HepG2 (cell line): Measurements from ENCODE around the gene CYB561. TPM values are rescaled to one million over a fixed set of nuclear protein-coding genes. Genes with fewer than 3 reads are reported as not detected.

Experiments used
- ARHGAP35 ChIP-seq: sonication (generic); formaldehyde crosslinking; IDR thresholded peaks from 2 replicates; pipeline ENCODE4 v1.9.0; 2022; ENCODE audit warnings: mild to moderate bottlenecking, inconsistent platforms, moderate library complexity, missing genetic modification reagents, borderline replicate concordance
- IRX3 ChIP-seq: sonication (generic); formaldehyde crosslinking; IDR thresholded peaks from 2 replicates; pipeline ENCODE4 v1.8.1; 2023; ENCODE audit warnings: mild to moderate bottlenecking, low read depth, missing genetic modification reagents, borderline replicate concordance
- JARID2 ChIP-seq: sonication (generic); formaldehyde crosslinking; IDR thresholded peaks from 2 replicates; pipeline ENCODE4 v1.8.1; 2023; ENCODE audit warnings: missing genetic modification reagents, inconsistent platforms; ENCODE audit not compliant: insufficient replicate concordance
- KLF13 ChIP-seq: sonication (generic); formaldehyde crosslinking; IDR thresholded peaks from 2 replicates; pipeline ENCODE4 v1.4.0; 2020; ENCODE audit warnings: mild to moderate bottlenecking, missing genetic modification reagents
- NFE2L2 ChIP-seq: fragments of 150-350 bp; IDR thresholded peaks from 2 replicates; pipeline ENCODE4 v1.6.1; 2014; ENCODE audit warnings: low read length
- NR2F1 ChIP-seq, 2 experiments: fragments of 450-650 bp in 1 of 2; formaldehyde crosslinking in 1 of 2; IDR thresholded peaks; 2 replicates each; pipeline versions ENCODE4 v1.5.0 to v1.6.1; 2016 to 2020; ENCODE audit warnings: mild to moderate bottlenecking in 1 of 2, missing compliant biosample characterization in 1 of 2, missing genetic modification reagents in 1 of 2, moderate library complexity in 1 of 2
- REL ChIP-seq: sonication (generic); formaldehyde crosslinking; conservative IDR thresholded peaks from 2 replicates; pipeline ENCODE4 v1.8.0; 2022; ENCODE audit warnings: mild to moderate bottlenecking, missing genetic modification reagents, moderate library complexity
- REXO4 ChIP-seq: sonication (generic); formaldehyde crosslinking; IDR thresholded peaks from 2 replicates; pipeline ENCODE4 v1.8.0; 2022; ENCODE audit warnings: missing genetic modification reagents, mild to moderate bottlenecking, borderline replicate concordance
- SAP130 ChIP-seq: IDR thresholded peaks from 2 replicates; pipeline ENCODE4 v1.6.1; 2016; ENCODE audit warnings: low read depth
- SP140L ChIP-seq: sonication (generic); formaldehyde crosslinking; IDR thresholded peaks from 2 replicates; pipeline ENCODE4 v1.4.0; 2020; ENCODE audit warnings: missing genetic modification reagents, borderline replicate concordance
- STAG1 ChIP-seq: sonication (generic); formaldehyde crosslinking; IDR thresholded peaks from 2 replicates; pipeline ENCODE4 v1.4.0; 2020; ENCODE audit warnings: missing genetic modification reagents
- ZBTB21 ChIP-seq: sonication (generic); formaldehyde crosslinking; IDR thresholded peaks from 2 replicates; pipeline ENCODE4 v1.4.0; 2020; ENCODE audit warnings: missing genetic modification reagents
- ZKSCAN8 ChIP-seq: IDR thresholded peaks from 2 replicates; pipeline ENCODE4 v1.6.1; 2016; ENCODE audit warnings: borderline replicate concordance, missing genetic modification reagents, missing compliant biosample characterization
- ZNF160 ChIP-seq: sonication (generic); formaldehyde crosslinking; IDR thresholded peaks from 2 replicates; pipeline ENCODE4 v1.8.0; 2022; ENCODE audit warnings: mild to moderate bottlenecking, inconsistent platforms, missing genetic modification reagents
- ZNF782 ChIP-seq: sonication (generic); formaldehyde crosslinking; IDR thresholded peaks from 2 replicates; pipeline ENCODE4 v1.4.0; 2020; ENCODE audit warnings: missing genetic modification reagents, mild to moderate bottlenecking, borderline replicate concordance
- polyA plus RNA-seq, 8 experiments: library from polyadenylated mRNA; depleted of rRNA in 3 of 8; stranded (reverse) in 7 of 8; unstranded in 1 of 8; fragments of >200 nt; fragmentation: Illumina TruSeq in 4 of 8; extraction: Trizol in 4 of 8; gene quantifications; 2 replicates each; pipeline versions ENCODE4 v1.2.1 to v1.2.3, GENCODE V29; 2011 to 2016; ENCODE audit warnings: low read depth in 4 of 8, missing spikeins in 1 of 8, mixed read lengths in 1 of 8; ENCODE audit not compliant: insufficient read depth in 1 of 8
- total RNA-seq, 5 experiments: library from RNA; depleted of rRNA; stranded (reverse); fragments of >200 nt; fragmentation: Illumina TruSeq; extraction: Trizol; gene quantifications; 2 replicates each; pipeline ENCODE4 v1.2.3, GENCODE V29; 2016; ENCODE audit warnings: low read depth in 1 of 5
- TF ChIP-seq, protein P1 (sequence below), 2 experiments: sonication (generic) in 1 of 2; formaldehyde crosslinking in 1 of 2; IDR thresholded peaks; 2 replicates each; pipeline versions ENCODE4 v1.4.0 to v1.6.1; 2018 to 2020; ENCODE audit warnings: missing genetic modification reagents in 2 of 2, borderline replicate concordance in 1 of 2, low read depth in 1 of 2, mild to moderate bottlenecking in 1 of 2, missing biosample characterization in 1 of 2
- TF ChIP-seq, protein P2 (sequence below): sonication (generic); formaldehyde crosslinking; IDR thresholded peaks from 2 replicates; pipeline ENCODE4 v1.4.0; 2020; ENCODE audit warnings: mild to moderate bottlenecking, missing genetic modification reagents
- TF ChIP-seq, protein P3 (sequence below): sonication (generic); formaldehyde crosslinking; IDR thresholded peaks from 2 replicates; pipeline ENCODE4 v1.5.1; 2020; ENCODE audit warnings: missing genetic modification reagents, mild to moderate bottlenecking, borderline replicate concordance
- TF ChIP-seq, protein P4 (sequence below): IDR thresholded peaks from 2 replicates; pipeline ENCODE4 v1.6.1; 2012; ENCODE audit warnings: inconsistent platforms

Gene CYB561
- total and polyA plus RNA-seq, 2 of the 13 experiments (the other 11 are each of a cell fraction or from before 2014, with no cell fraction given), result 1.5 to 6.7 TPM

DNA sequence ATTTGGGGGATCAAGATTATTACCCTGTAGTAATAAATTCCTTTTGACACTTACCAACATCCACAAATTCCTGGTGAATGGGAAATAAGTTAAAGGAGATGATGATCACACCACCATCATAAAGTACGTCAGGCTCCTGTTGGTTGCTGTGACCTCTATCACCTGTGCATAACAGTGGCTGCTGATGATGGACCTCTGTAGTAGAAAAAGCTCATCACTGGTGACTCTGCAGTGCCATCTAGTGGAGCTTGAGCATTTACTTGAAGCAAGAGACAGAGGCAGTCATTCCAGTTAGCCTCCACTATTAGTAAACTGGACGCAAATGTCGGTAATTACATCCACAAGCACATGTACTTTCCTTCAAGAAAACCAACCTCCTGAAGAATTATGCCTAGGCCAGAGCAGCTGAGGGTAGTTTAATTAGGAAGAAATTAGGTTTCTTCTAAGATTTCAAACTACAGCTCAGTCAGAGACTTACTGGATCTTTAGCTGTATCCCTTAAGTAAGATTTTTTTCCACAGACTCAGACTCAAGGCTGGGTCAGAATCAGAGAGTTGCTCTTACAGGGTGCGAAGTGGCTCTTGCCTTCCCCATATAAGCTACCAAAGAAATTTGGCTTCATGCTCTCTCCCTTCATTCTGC, 39.3 kb downstream of the CYB561 start (continued):
- TF ChIP-seq, protein P1, sequence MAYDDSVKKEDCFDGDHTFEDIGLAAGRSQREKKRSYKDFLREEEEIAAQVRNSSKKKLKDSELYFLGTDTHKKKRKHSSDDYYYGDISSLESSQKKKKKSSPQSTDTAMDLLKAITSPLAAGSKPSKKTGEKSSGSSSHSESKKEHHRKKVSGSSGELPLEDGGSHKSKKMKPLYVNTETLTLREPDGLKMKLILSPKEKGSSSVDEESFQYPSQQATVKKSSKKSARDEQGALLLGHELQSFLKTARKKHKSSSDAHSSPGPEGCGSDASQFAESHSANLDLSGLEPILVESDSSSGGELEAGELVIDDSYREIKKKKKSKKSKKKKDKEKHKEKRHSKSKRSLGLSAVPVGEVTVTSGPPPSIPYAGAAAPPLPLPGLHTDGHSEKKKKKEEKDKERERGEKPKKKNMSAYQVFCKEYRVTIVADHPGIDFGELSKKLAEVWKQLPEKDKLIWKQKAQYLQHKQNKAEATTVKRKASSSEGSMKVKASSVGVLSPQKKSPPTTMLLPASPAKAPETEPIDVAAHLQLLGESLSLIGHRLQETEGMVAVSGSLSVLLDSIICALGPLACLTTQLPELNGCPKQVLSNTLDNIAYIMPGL (CRISPR knock-in tag; IDR thresholded peaks at IDR 0.05; ENCODE audit: borderline replicate concordance in 1 of 2, low read depth in 1 of 2), result 0 out of 4 replicates have a peak, but pooled peaks have one; percentile 38 to 39
- TF ChIP-seq NFE2L2 (no peak), NR2F1 (CRISPR knock-in tag; IDR thresholded peaks at IDR 0.05) (peak in 1 of 2 experiments; percentile 54; a peak in 2 of 4 replicates), ZNF160 (CRISPR knock-in tag) (no peak), KLF13 (CRISPR knock-in tag) (no peak), REXO4 (CRISPR knock-in tag) (no peak), REL (CRISPR knock-in tag) (no peak), JARID2 (CRISPR knock-in tag) (no peak), ZKSCAN8 (CRISPR knock-in tag) (no peak), SP140L (CRISPR knock-in tag) (no peak), SAP130 (CRISPR knock-in tag) (0 out of 2 replicates have a peak, but pooled peaks have one; percentile 16), IRX3 (no peak), ZBTB21 (CRISPR knock-in tag) (0 out of 2 replicates have a peak, but pooled peaks have one; percentile 22), ARHGAP35 (CRISPR knock-in tag) (no peak), ZNF782 (CRISPR knock-in tag) (no peak), STAG1 (peak; percentile 91)
- TF ChIP-seq, protein P2, sequence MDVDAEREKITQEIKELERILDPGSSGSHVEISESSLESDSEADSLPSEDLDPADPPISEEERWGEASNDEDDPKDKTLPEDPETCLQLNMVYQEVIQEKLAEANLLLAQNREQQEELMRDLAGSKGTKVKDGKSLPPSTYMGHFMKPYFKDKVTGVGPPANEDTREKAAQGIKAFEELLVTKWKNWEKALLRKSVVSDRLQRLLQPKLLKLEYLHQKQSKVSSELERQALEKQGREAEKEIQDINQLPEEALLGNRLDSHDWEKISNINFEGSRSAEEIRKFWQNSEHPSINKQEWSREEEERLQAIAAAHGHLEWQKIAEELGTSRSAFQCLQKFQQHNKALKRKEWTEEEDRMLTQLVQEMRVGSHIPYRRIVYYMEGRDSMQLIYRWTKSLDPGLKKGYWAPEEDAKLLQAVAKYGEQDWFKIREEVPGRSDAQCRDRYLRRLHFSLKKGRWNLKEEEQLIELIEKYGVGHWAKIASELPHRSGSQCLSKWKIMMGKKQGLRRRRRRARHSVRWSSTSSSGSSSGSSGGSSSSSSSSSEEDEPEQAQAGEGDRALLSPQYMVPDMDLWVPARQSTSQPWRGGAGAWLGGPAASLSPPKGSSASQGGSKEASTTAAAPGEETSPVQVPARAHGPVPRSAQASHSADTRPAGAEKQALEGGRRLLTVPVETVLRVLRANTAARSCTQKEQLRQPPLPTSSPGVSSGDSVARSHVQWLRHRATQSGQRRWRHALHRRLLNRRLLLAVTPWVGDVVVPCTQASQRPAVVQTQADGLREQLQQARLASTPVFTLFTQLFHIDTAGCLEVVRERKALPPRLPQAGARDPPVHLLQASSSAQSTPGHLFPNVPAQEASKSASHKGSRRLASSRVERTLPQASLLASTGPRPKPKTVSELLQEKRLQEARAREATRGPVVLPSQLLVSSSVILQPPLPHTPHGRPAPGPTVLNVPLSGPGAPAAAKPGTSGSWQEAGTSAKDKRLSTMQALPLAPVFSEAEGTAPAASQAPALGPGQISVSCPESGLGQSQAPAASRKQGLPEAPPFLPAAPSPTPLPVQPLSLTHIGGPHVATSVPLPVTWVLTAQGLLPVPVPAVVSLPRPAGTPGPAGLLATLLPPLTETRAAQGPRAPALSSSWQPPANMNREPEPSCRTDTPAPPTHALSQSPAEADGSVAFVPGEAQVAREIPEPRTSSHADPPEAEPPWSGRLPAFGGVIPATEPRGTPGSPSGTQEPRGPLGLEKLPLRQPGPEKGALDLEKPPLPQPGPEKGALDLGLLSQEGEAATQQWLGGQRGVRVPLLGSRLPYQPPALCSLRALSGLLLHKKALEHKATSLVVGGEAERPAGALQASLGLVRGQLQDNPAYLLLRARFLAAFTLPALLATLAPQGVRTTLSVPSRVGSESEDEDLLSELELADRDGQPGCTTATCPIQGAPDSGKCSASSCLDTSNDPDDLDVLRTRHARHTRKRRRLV (CRISPR knock-in tag), result no peak
- TF ChIP-seq, protein P3, sequence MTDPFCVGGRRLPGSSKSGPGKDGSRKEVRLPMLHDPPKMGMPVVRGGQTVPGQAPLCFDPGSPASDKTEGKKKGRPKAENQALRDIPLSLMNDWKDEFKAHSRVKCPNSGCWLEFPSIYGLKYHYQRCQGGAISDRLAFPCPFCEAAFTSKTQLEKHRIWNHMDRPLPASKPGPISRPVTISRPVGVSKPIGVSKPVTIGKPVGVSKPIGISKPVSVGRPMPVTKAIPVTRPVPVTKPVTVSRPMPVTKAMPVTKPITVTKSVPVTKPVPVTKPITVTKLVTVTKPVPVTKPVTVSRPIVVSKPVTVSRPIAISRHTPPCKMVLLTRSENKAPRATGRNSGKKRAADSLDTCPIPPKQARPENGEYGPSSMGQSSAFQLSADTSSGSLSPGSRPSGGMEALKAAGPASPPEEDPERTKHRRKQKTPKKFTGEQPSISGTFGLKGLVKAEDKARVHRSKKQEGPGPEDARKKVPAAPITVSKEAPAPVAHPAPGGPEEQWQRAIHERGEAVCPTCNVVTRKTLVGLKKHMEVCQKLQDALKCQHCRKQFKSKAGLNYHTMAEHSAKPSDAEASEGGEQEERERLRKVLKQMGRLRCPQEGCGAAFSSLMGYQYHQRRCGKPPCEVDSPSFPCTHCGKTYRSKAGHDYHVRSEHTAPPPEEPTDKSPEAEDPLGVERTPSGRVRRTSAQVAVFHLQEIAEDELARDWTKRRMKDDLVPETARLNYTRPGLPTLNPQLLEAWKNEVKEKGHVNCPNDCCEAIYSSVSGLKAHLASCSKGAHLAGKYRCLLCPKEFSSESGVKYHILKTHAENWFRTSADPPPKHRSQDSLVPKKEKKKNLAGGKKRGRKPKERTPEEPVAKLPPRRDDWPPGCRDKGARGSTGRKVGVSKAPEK (CRISPR knock-in tag), result peak; percentile 63; the same call in 1 of the 2 replicates
- TF ChIP-seq, protein P4, sequence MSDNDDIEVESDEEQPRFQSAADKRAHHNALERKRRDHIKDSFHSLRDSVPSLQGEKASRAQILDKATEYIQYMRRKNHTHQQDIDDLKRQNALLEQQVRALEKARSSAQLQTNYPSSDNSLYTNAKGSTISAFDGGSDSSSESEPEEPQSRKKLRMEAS, result no peak
